Lower lobe of right lung (tissue), 2 donors: ENCODE data around the gene IFI27L2. TPM values are rescaled to one million over a fixed set of nuclear protein-coding genes. Genes with fewer than 3 reads are reported as not detected.
"Not testable (repeated sequence)": the region's sequence is repeated elsewhere in the genome, so short reads cannot be mapped to it uniquely, and the experiment has no call there.

Experiments used
- ATAC-seq, 2 donors: fragments of 200-7000 bp; cut with Tn5 transposase; one replicate each; pipeline ENCODE4 v1.9.1; 2020 to 2022; ENCODE audit warnings: mild to moderate bottlenecking in 2 of 2, moderate library complexity in 2 of 2
- DNase-seq: peaks from one replicate; pipeline ENCODE4 v3.0.0-alpha.2; 2020
- H3K27ac ChIP-seq: fragments of 200-600 bp; one replicate; pipeline ENCODE4 v1.8.0; 2022
- H3K27me3 ChIP-seq: fragments of 200-600 bp; one replicate; pipeline ENCODE4 v1.8.0; 2022; ENCODE audit warnings: low read depth
- H3K36me3 ChIP-seq: fragments of 200-600 bp; one replicate; pipeline ENCODE4 v1.8.0; 2022; ENCODE audit warnings: mild to moderate bottlenecking
- H3K4me1 ChIP-seq: fragments of 200-600 bp; one replicate; pipeline ENCODE4 v1.8.0; 2022
- H3K4me3 ChIP-seq: fragments of 200-600 bp; one replicate; pipeline ENCODE4 v1.8.0; 2022; ENCODE audit warnings: mild to moderate bottlenecking
- H3K9me3 ChIP-seq: fragments of 200-600 bp; one replicate; pipeline ENCODE4 v1.8.0; 2022
- CTCF ChIP-seq: fragments of 200-600 bp; IDR thresholded peaks from one replicate; pipeline ENCODE4 v1.8.0; 2022; ENCODE audit warnings: antibody characterized with exemption, mild to moderate bottlenecking
- intact Hi-C: fragments of 100-400 bp; cut with DNase I; formaldehyde crosslinking; loops from one replicate; pipeline ENCODE4 v1.11.0; 2022
- total RNA-seq: library from RNA; stranded (reverse); fragmentation: NEBNext Ultra II Directional; extraction: Animal tissue kit (Norgen Biotek cat#: 25700); gene quantifications from one replicate; pipeline ENCODE4 v1.2.1, GENCODE V29; 2021
- donor health status: DM: no; HTN: yes; CAD: no; lungs with severe emphysema.

The IFI27L2 gene
- total RNA-seq, 1 donor from 2014 or later = 49.7 TPM

DNA sequence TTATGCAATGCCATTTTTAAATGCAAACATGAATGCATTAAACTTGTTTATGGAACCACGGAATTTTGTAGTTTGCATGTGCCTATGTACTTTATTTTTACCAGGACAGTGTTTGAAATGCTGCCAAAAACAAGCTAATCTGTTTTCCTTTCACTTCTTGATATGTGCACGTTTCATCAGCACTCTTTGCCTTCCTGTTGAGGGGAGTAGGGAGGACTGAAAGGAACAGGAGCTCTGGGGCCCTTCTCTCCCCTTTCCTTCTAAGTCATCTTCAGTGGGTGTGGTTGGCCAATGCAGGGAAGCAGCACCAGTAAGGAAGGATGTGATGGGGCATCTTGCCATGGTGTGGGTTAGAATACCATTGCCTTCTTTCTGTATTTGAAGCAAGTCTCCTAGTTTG is 32.6 kb upstream of the IFI27L2 start:
- Histone ChIP-seq H3K4me1 (peaks cover 20% of the 10 kb centered on the region), H3K27ac (no peak overlapping the region), H3K4me3 (no peak overlapping the region), H3K9me3 (no peaks in the 10 kb centered on the region), H3K27me3 (no peaks in the 10 kb centered on the region), H3K36me3 (no peaks in the 10 kb centered on the region)
- TF ChIP-seq CTCF = no peak
- DNase-seq (no peak), ATAC-seq (peak in 1 of 2 donors; percentile 13)
- intact Hi-C loops = no loop called here

DNA sequence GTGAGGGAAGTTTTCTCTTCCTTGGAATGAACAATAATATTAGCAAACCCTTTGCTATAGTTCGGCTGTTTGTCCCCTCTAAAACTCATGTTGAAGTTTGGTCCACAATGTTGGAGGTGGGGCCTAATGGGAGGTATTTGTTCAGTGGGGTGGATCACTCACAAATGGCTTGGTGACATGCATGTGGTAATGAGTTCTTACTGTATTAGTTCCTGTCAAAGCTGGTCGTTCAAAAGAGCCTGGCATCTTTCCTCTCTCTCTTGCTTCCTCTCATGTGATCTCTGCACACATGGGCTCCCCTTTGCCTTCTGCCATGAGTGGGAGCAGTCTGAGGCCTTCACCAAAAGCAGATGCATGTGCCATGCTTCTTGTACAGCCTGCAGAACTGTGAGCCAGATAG is 31.7 kb upstream of the IFI27L2 start:
- Histone ChIP-seq H3K27me3 (no peaks in the 10 kb centered on the region), H3K4me1 (peaks cover 26% of the 10 kb centered on the region), H3K36me3 (no peaks in the 10 kb centered on the region), H3K27ac (no peak overlapping the region), H3K9me3 (no peaks in the 10 kb centered on the region), H3K4me3 (no peak overlapping the region)
- DNase-seq (no peak), ATAC-seq (no peak)
- intact Hi-C loops = no loop called here
- no peak for TF ChIP-seq CTCF

- intact Hi-C loops = no loop called here
- Histone ChIP-seq H3K27me3 (no peaks in the 10 kb centered on the region), H3K4me1 (peaks cover 23% of the 10 kb centered on the region), H3K36me3 (no peaks in the 10 kb centered on the region), H3K27ac (peak overlapping the region; percentile 33), H3K4me3 (no peak overlapping the region), H3K9me3 (no peaks in the 10 kb centered on the region)
- no peak for TF ChIP-seq CTCF
- ATAC-seq (no peak), DNase-seq (no peak)
Observed at GRCh38 chr14:94158239-94158883, 29.0 kb upstream of the IFI27L2 start.

- no peak for DNase-seq
Observed at GRCh38 chr14:94157197-94157596, 27.8 kb upstream of the IFI27L2 start.

GRCh38 chr14:94156143-94156542 is 26.7 kb upstream of the IFI27L2 start:
- H3K27me3 ChIP-seq, H3K9me3 ChIP-seq, H3K36me3 ChIP-seq, ATAC-seq, DNase-seq, H3K27ac ChIP-seq, intact Hi-C loops, H3K4me3 ChIP-seq: not testable (repeated sequence)
- peaks cover 12% of the 10 kb centered on the region for H3K4me1 ChIP-seq

More at GRCh38 chr14:94157197-94157596, 27.8 kb upstream of the IFI27L2 start:
- peak; percentile 95 to 98 for ATAC-seq
- no peak for TF ChIP-seq CTCF
- Histone ChIP-seq H3K9me3 (no peaks in the 10 kb centered on the region), H3K4me1 (peaks cover 17% of the 10 kb centered on the region), H3K4me3 (no peak overlapping the region), H3K36me3 (no peaks in the 10 kb centered on the region), H3K27ac (peak overlapping the region; percentile 33), H3K27me3 (no peaks in the 10 kb centered on the region)
- intact Hi-C loops = no loop called here

GRCh38 chr14:94153750-94154342 is 24.4 kb upstream of the IFI27L2 start:
- intact Hi-C loops = no loop called here
- ATAC-seq (no peak), DNase-seq (no peak)
- Histone ChIP-seq H3K9me3 (no peaks in the 10 kb centered on the region), H3K4me1 (peaks cover 12% of the 10 kb centered on the region), H3K36me3 (no peaks in the 10 kb centered on the region), H3K4me3 (no peak overlapping the region), H3K27me3 (no peaks in the 10 kb centered on the region), H3K27ac (no peak overlapping the region)
- no peak for TF ChIP-seq CTCF
